Epithelial cell of proximal tubule (primary cell): ENCODE data around the gene PIPOX. TPM values are rescaled to one million over a fixed set of nuclear protein-coding genes. Genes with fewer than 3 reads are reported as not detected.

ENCODE experiments used
- DNase-seq: peaks from one replicate; pipeline ENCODE4 v3.0.0-alpha.2; 2011; ENCODE audit warnings: low read depth
- H3K4me3 ChIP-seq: 2 replicates; pipeline ENCODE4 v1.5.1; 2011; ENCODE audit warnings: low read depth, mild to moderate bottlenecking, low read length
- total RNA-seq: library from RNA; depleted of rRNA; stranded (reverse); fragments of >200 nt; gene quantifications from 2 replicates; pipeline ENCODE4 v1.2.3, GENCODE V29; 2015
- TF ChIP-seq, protein P1 (sequence below): conservative IDR thresholded peaks from 2 replicates; pipeline ENCODE4 v1.5.1; 2012; ENCODE audit warnings: low read depth, mild to moderate bottlenecking, low read length

Gene PIPOX
- total RNA-seq, 1 donor from 2014 or later = 0.35 TPM

DNA sequence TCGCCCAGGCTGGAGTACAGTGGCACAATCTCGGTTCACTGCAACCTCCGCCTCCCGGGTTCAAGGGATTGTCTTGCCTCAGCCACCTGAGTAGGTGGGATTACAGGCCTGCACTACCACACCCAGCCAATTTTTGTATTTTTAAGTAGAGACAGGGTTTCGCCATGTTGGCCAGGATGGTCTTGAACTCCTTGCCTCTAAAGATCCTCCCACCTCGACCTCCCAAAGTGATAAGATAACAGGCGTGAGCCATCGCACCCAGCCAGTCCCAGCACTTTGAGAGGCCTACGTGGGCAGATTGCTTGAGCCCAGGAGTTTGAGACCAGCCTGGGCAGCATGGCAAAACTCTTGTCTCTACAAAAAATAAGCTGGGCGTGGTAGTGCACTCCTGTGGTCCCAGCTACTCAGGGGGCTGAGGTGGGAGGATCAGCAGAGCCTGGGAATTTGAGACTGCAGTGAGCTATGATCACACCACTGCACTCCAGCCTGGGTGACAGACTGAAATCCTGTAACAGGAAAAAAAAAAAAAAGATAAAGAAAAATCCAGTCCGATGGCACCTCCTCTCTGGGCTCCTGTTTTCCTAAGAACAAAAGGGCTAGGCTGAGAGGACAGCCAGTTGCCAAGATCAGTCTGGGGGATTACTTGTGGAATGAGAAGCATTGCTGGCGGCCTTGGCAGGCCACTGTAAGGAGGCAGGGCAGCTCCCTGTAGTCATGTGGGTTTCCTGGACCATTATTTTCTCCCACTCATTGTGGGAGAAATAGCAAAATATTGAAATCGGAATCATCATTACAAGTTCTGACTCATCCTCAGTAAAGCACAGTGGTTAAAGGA lies 3.0 kb upstream of the PIPOX start:
- peak; percentile 25 for DNase-seq
- TF ChIP-seq, protein P1, sequence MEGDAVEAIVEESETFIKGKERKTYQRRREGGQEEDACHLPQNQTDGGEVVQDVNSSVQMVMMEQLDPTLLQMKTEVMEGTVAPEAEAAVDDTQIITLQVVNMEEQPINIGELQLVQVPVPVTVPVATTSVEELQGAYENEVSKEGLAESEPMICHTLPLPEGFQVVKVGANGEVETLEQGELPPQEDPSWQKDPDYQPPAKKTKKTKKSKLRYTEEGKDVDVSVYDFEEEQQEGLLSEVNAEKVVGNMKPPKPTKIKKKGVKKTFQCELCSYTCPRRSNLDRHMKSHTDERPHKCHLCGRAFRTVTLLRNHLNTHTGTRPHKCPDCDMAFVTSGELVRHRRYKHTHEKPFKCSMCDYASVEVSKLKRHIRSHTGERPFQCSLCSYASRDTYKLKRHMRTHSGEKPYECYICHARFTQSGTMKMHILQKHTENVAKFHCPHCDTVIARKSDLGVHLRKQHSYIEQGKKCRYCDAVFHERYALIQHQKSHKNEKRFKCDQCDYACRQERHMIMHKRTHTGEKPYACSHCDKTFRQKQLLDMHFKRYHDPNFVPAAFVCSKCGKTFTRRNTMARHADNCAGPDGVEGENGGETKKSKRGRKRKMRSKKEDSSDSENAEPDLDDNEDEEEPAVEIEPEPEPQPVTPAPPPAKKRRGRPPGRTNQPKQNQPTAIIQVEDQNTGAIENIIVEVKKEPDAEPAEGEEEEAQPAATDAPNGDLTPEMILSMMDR = no peak
- H3K4me3 ChIP-seq = no peak overlapping the region

DNA sequence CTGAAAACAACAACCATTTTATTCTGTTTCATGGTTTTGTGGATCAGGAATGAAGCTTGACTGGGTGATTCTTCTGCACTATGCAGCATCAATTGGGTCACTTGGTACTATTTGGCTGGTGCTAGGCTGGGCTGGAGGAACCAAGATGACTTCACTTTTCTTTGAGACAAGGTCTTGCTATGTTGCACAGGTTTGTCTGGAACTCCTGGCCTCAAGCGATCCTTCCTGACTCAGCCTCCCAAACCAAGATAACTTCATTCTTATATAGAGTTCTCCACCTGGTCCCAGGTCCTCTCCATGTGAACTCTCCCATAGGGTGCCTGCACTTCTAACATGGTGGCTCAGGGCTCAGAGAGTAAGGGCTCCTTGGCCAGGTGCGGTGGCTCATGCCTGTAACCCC lies 1.9 kb upstream of the PIPOX start:
- H3K4me3 ChIP-seq = no peak overlapping the region
- no peak for DNase-seq
- TF ChIP-seq, protein P1 = no peak

DNA sequence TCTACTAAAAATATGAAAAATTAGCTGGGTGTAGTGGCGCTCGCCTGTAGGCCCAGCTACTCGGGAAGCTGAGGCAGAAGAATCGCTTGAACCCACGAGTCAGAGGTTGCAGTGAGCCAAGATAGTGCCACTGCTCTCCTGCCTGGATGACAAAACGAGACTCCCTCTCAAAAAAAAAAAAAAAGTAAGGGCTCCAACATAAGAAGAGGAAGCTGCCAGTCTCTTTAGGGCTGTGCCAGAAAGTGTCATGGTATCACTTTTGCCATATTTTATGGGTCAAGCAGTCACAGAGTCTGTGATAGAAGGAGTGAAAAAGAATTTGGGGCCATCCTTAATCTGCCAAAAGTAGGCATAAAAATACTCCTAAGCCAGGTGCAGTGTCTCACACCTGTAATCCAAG lies 1.4 kb upstream of the PIPOX start:
- H3K4me3 ChIP-seq = no peak overlapping the region
- TF ChIP-seq, protein P1 = no peak
- DNase-seq = no peak

DNA sequence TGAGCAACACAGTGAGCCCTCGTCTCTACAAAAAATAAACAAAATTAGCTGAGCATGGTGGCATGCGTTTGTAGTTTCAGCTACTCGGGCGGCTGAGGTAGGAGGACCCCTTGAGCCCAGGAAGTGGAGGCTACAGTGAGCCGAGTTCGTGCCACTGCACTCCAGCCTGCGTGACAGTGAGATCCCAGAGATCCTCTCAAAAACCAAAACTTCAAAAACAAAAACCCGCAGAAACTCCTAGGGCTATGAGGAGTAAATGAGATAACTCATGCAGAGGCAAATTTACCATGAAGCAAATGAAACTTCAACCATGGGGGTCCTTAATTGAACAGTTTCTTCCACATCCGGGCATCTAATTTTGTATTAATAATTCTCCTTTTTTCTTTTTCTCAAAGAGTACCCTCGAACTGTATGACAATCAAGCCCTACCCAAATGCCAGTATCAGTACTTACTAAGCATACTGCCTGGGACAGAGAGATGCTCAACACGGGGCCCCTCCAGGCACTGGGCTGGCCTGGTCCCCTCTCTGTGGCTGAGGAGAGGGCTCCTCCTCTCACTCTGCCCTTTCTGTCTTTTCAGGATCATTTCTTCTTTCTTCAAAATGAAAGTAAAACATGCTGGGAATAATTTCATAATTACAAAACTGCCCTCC lies 789 bp upstream of the PIPOX start:
- TF ChIP-seq, protein P1 = no peak
- DNase-seq = no peak
- no peak overlapping the region for H3K4me3 ChIP-seq

DNA sequence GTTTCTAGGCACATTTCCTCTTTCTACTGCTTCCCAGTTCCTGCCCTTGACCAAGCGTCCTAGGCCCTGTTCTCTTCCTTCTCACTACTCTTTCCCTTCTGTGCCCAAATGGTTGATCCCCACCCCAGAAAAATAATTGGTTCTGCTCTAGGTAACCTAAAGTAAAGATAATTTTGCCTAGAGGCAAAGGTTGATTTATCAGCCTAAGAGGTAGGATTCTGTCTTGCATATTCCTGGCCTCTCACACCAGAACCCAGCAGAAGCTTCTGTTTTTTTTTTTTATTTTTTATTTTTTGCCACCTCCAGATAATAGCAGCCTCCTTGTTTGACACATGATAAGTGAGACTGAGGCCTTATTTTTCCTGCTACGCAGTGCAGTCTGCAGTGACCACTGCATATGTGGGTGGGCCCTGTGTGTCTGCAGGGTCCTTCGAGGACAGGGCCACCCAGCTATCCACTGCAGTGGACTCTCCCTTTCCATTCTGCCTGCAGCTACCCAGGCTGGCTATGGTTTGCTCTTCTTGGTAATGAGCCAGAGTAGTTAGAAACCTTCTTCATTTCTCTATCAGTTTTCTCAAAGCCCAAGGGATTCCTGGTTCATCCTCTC lies 701 bp downstream of the PIPOX start:
- TF ChIP-seq, protein P1 = no peak
- DNase-seq = no peak
- no peak overlapping the region for H3K4me3 ChIP-seq

DNA sequence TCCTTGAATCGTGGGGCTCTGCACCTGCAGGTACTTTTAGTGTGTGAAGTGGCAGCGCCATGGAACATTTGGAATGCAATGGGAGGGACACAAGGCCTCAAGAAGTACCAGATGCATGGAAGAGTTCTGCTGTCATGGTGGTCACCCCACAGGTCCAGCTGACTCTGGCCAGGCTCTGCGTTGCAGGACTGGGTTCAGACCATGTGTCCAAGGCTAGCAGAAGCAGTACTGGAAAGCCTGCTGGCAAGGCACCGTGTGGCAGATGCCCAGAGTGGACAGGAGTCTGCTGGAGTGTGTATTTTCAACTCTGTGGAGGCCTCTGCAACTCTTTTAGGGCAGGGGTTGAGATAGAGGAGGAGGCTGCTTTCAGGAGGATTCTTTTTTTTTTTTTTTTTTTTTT lies 2.1 kb downstream of the PIPOX start:
- no peak overlapping the region for H3K4me3 ChIP-seq
- DNase-seq = no peak
- TF ChIP-seq, protein P1 = no peak
